GM12874 (cell line): ENCODE results near the gene MREG.

Source experiments
- CTCF ChIP-seq: IDR thresholded peaks from 2 replicates; pipeline ENCODE4 v1.5.1; 2011; ENCODE audit warnings: low read depth, mild to moderate bottlenecking, control low read depth, low read length, moderate library complexity; ENCODE audit not compliant: insufficient read depth

The MREG gene

DNA sequence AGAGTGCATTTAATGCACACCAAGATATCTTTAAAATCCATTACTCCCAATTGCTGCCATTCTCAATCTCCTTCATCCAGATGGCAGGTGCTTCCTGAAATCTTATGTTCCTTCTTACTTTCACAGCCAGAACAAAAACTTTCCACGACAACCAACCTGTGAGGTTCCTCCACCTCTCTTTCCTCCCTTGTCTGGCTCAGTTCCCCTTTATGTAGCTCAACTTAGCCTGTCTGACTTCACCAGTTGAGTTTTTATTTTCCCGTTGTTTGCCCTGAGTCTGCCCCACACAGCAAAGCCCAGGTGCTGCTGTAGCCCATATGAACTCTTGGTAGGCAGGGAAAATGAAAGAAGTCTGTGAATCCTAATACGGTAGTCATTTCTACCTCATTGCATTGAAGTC is 112.5 kb downstream of the MREG start:
- TF ChIP-seq CTCF: no peak

DNA sequence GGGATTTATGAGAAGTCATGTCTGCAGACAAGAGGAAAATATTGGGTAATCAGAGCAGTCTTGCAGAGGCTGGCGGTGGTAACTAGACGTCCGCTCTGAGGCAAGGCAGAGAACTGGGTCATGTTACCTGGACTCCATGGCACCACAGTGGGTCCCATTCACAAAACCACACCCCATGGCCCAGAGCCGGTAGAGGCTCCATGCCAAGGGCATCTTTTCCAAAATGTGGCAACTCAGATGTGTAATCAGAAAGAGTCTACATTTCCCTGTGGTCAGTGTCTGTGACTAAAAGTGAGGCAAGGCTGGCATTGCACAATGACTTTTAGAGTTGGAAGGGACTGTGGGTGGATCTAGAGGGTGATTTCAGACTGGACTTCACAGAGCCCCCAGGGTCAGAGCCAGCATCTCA is 113.1 kb downstream of the MREG start:
- no peak for TF ChIP-seq CTCF

GRCh38 chr2:215899141-215900074 is 113.9 kb downstream of the MREG start:
- TF ChIP-seq CTCF: no peak

DNA sequence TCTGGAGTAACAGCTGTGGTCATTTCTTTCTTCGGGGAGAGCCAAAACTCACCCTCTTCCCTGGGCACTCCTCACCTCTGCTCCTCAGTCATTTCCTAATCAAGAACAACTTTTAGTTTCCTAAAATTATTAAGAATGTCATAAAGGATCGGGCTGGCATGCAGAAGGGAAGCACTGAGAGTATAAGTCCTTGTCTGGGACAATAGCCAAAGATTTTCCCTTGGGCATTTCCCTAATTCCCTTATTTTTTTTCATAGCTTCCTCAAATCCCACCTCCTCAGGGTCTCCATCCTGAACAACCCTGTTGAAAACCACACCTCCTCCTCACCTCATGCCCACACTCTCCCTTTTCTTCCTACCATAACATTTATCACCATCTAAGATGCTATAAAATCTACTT is 115.0 kb downstream of the MREG start:
- TF ChIP-seq CTCF: no peak

DNA sequence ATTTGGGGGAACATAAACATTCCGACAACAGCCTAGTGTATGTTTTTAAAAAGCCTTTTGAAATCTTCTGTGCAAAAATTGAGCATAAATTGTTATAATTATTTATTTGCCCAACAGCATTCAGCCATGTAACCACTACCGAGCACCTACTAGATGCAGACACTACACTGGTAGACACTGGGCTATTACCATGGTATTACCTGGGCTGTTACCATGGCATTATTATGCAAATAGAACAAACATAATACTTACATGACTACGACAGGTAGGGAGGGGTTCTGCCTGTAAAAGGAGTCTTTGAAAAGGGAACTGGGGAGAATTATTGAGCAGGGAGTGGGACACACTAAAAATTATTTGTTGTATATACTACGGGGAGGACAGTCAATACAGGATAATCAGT is 116.4 kb downstream of the MREG start:
- no peak for TF ChIP-seq CTCF

DNA sequence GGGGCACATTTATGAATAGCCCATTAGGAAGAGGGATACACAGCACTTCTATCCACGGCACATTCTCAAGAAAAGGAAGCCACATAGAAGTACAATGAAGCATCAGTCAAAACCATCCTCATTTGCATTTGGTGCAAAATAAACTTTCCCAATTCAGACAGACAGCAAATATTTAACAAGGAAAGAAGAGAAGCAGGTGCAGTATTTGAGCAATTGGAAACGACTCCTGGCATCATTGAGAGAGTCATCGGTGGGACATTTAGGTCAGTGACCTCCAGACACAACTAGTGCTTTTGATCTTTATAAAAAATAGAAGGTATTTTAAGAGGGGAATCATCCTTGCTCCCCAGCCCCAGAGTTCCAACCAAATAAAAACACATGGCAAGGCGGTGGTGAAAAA is 118.0 kb downstream of the MREG start:
- TF ChIP-seq CTCF: no peak
